HG02885 (cell line): ENCODE results near the gene TALDO1.

Source experiments
- ATAC-seq: cut with Tn5 transposase; IDR thresholded peaks from one replicate; pipeline ENCODE4 v1.9.1; 2021; ENCODE audit warnings: mild to moderate bottlenecking; ENCODE audit not compliant: unreplicated experiment, poor library complexity

Gene TALDO1

GRCh38 chr11:709109-709997, 37.9 kb upstream of the TALDO1 start:
- ATAC-seq = no peak

DNA sequence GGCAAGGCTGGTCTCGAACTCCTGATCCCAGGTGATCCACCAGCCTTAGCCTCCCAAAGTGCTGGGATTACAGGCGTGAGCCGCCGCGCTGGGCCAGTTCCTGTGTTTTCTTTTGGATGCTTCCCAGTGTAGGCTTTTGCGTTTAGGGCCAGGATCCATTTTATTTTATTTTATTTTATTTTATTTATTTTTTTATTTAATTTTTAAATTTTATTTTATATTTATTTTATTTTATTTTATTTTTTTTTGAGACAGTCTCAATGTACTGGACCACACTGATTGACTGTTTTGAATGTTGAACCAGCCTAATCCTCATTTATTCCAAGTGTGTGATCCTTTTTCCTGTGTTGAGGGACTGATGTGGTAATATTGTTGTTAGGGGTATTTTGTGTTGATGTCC, 32.8 kb upstream of the TALDO1 start:
- no peak for ATAC-seq

DNA sequence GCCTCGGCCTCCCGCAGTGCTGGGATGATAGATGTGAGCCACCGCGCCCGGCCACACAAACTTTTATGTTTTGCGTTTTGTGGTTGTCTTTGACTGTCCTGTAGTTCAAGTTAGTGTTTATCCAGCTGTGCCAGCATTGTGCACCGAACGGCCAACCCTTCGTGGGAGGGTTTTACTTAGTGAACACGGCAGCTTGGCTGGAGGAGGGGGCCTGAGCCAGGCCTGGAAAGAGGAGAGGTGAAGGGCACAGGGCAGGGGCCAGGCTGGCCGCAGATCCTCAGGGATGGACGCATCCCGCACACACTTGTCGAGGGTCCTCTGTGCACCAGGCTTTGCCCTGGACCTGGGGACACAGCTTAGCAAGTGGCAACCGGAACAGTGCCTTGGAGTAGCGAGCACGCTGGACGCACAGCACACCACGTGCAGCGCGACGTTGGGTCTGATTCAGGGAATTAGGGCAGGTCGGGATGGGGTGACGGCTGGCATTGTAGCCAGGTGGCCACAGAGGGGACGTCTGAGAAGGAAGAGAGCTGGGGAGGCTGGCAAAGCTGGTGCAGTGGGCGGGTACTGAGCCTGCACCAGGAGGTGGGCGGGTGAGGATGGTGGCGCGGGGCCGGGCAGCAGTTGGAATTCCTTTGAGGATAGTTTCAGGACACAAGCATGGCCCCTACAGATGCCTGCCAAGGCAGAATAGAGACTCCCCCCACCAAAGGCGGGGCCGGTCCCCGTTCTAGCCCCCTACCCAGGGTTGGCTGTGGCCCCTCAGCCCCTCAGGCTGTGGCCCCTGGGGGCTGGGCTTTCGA, 27.8 kb upstream of the TALDO1 start:
- ATAC-seq = no peak

DNA sequence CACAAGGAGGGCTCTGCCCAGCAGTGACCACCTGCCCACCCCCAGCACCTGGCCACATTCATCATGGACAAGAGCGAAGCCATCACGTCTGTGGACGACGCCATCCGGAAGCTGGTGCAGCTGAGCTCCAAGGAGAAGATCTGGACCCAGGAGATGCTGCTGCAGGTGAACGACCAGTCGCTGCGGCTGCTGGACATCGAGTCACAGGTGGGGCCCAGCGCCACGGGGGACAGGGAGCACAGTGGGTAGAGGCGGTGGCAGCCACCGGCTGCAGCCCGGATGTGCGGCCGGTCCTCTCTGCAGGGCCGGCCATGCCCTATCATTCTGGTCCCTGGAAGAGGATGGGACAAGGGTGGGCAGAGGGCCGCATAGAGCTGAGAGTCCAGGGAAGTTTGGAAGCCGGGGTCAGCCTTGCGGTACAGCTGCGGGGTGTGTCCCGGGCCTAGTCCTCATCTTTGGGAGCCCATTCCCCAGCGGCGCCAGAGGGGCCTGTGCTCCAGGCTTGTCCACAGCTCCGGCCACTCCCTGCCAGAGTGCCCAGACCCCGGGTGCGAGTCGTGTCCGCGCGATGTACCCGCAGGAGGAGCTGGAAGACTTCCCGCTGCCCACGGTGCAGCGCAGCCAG, 27.1 kb upstream of the TALDO1 start:
- no peak for ATAC-seq

- ATAC-seq = no peak
Observed at GRCh38 chr11:720642-721246, 26.5 kb upstream of the TALDO1 start.

GRCh38 chr11:721247-721740, 26.0 kb upstream of the TALDO1 start:
- no peak for ATAC-seq

DNA sequence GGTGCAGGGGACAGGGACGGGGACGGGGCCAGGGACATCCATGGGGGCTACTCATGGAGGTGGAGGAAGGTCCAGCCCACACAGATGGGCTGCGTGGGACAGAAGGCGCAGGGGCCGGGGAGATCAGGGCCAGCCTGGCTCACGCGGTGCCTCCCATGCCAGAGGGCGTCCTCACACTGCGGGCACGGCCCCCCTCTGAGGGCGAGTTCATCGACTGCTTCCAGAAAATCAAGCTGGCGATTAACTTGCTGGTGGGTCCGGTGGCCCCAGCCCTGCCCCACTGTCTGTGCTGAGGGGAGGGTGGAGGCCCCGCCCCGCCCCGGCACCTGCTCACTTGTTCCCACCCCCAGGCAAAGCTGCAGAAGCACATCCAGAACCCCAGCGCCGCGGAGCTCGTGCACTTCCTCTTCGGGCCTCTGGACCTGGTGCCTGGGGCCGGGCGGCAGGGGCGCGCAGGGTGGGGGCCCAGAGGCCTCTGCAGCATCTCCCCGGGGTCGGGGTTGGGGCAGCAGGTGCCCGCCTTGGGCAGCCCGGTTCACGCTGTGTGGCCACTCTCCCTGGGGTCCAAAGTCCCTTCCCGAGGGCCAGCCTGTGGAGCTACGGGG, 25.4 kb upstream of the TALDO1 start:
- ATAC-seq = no peak

DNA sequence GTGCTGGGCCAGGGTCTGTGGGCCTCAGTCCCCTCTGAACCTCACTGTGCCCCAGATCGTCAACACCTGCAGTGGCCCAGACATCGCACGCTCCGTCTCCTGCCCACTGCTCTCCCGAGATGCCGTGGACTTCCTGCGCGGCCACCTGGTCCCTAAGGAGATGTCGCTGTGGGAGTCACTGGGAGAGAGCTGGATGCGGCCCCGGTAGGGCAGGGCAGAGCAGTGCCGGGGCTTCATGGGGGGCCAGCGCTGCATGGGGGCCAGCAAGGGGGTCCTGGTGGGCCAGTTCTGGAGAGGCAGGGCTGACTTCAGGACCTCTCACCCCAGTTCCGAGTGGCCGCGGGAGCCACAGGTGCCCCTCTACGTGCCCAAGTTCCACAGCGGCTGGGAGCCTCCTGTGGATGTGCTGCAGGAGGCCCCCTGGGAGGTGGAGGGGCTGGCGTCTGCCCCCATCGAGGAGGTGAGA, 24.9 kb upstream of the TALDO1 start:
- ATAC-seq = no peak

DNA sequence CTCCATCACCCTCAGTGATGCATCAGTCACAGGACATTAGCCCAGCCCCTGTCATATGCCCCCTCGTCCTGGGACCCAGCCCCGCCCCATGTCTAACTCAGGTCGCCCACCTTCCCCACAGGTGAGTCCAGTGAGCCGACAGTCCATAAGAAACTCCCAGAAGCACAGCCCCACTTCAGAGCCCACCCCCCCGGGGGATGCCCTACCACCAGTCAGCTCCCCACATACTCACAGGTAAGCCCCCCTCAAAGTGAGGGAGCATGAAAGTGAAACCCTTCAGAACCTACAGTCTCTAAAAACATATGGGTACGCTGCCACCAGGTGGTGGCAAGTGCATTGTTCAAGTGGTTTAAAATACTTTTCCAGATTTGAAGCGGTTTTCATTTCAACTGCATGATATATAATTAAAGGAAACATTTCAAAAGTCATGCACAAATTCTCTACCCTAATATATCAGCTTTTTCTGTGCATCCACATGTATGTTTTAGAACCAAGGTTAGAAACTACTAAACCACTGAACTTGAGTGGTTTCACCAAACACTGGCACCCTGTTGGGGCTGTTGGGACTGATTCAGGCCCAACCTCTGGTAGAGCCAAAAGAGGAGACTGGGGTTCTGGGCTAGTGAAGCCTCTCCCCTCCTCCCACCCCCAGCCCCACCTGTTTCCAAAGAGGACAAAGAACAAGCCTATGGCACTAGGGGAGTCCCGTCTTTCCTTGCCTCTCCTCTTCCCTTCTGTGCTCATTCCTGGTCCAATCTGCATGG, 24.0 kb upstream of the TALDO1 start:
- no peak for ATAC-seq

GRCh38 chr11:724049-724777, 23.1 kb upstream of the TALDO1 start:
- ATAC-seq = no peak

- ATAC-seq = no peak
Observed at GRCh38 chr11:724778-725386, 22.4 kb upstream of the TALDO1 start.

DNA sequence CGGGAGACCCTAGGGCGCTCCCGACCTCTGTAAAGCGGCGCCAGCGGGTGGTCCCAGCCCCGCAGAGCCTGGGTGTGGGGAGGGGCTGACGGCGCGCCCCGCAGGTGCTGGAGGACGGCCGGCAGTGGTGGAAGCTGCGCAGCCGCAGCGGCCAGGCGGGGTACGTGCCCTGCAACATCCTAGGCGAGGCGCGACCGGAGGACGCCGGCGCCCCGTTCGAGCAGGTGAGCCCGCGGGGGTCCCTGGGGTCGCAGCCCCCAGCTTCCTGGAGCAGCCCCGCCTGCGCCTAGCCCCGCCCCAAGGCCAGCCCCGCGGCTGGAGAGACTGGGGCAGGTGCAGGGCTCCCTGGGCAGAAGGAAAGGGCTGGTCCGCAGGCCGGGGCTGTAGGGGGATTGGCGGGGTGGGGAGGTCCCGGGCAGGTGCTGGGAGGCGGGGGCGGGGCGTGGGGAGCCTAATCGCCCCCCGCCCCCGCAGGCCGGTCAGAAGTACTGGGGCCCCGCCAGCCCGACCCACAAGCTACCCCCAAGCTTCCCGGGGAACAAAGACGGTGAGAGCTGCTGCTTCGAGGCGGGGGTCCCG, 21.6 kb upstream of the TALDO1 start:
- no peak for ATAC-seq

DNA sequence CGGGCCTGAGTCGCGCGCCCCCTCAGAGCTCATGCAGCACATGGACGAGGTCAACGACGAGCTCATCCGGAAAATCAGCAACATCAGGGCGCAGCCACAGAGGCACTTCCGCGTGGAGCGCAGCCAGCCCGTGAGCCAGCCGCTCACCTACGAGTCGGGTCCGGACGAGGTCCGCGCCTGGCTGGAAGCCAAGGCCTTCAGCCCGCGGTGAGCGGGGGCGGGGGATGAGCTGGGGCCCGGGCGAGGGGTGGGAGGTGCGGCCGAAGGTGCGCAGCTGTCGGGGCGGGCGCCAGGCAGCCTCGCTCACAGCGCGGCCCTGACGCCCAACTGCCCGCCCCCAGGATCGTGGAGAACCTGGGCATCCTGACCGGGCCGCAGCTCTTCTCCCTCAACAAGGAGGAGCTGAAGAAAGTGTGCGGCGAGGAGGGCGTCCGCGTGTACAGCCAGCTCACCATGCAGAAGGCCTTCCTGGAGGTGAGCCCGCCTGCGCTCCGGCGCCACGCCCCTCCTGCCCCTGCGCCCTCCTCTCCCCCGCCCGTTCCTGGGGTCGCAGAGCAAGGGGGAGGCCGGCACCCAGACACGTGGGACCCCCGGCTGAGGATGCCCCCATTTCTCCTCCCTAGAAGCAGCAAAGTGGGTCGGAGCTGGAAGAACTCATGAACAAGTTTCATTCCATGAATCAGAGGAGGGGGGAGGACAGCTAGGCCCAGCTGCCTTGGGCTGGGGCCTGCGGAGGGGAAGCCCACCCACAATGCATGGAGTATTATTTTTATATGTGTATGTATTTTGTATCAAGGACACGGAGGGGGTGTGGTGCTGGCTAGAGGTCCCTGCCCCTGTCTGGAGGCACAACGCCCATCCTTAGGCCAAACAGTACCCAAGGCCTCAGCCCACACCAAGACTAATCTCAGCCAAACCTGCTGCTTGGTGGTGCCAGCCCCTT, 20.7 kb upstream of the TALDO1 start:
- ATAC-seq = no peak

DNA sequence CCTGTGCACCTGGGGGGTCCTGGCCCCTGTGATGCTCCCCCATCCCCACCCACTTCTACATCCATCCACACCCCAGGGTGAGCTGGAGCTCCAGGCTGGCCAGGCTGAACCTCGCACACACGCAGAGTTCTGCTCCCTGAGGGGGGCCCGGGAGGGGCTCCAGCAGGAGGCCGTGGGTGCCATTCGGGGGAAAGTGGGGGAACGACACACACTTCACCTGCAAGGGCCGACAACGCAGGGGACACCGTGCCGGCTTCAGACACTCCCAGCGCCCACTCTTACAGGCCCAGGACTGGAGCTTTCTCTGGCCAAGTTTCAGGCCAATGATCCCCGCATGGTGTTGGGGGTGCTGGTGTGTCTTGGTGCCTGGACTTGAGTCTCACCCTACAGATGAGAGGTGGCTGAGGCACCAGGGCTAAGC, 20.0 kb upstream of the TALDO1 start:
- no peak for ATAC-seq

GRCh38 chr11:727859-728748, 19.2 kb upstream of the TALDO1 start:
- peak; percentile 63 for ATAC-seq
